Smooth muscle cell (in vitro differentiated cells): ENCODE measurements around the gene FAT2. TPM values are rescaled to one million over a fixed set of nuclear protein-coding genes. Genes with fewer than 3 reads are reported as not detected.

Experiments
- DNase-seq: peaks from one replicate; lab custom pipeline; 2025; ENCODE audit not compliant: unreplicated experiment; lab: John Stamatoyannopoulos, UW
- H2AFZ ChIP-seq: fragments of 200-600 bp; sonication (generic); 2 replicates; pipeline ENCODE4 v1.6.0; 2016; ENCODE audit warnings: antibody characterized with exemption, low read depth, mild to moderate bottlenecking
- H3F3A ChIP-seq: fragments of 200-600 bp; sonication (generic); 2 replicates; pipeline ENCODE4 v1.6.0; 2017; ENCODE audit warnings: antibody characterized with exemption, low read depth
- H3K27ac ChIP-seq: fragments of 200-600 bp; sonication (generic); 2 replicates; pipeline ENCODE4 v1.5.1; 2016; ENCODE audit warnings: low read depth, mild to moderate bottlenecking
- H3K27me3 ChIP-seq: fragments of 200-600 bp; sonication (generic); 2 replicates; pipeline ENCODE4 v1.6.1; 2016; ENCODE audit warnings: low read depth, mild to moderate bottlenecking
- H3K36me3 ChIP-seq: fragments of 200-600 bp; sonication (generic); 2 replicates; pipeline ENCODE4 v1.5.1; 2016; ENCODE audit warnings: low read depth
- H3K4me1 ChIP-seq: fragments of 200-600 bp; sonication (generic); 2 replicates; pipeline ENCODE4 v1.5.1; 2016; ENCODE audit warnings: low read depth
- H3K4me2 ChIP-seq: fragments of 200-600 bp; sonication (generic); 2 replicates; pipeline ENCODE4 v1.6.0; 2016; ENCODE audit warnings: mild to moderate bottlenecking
- H3K4me3 ChIP-seq: fragments of 200-600 bp; sonication (generic); 2 replicates; pipeline ENCODE4 v1.5.1; 2016; ENCODE audit warnings: mild to moderate bottlenecking
- H3K79me2 ChIP-seq: fragments of 200-600 bp; sonication (generic); 2 replicates; pipeline ENCODE4 v1.6.0; 2016; ENCODE audit warnings: low read depth, mild to moderate bottlenecking
- H3K9ac ChIP-seq: fragments of 200-600 bp; sonication (generic); 2 replicates; pipeline ENCODE4 v1.6.0; 2016; ENCODE audit warnings: low read depth
- H3K9me3 ChIP-seq: fragments of 200-600 bp; sonication (generic); replicated peaks from 2 replicates; pipeline ENCODE4 v1.5.1; 2016; ENCODE audit warnings: low read depth
- H4K20me1 ChIP-seq: fragments of 200-600 bp; sonication (generic); 2 replicates; pipeline ENCODE4 v1.6.0; 2016; ENCODE audit warnings: low read depth
- CTCF ChIP-seq: fragments of 200-600 bp; sonication (generic); IDR thresholded peaks from 2 replicates; pipeline ENCODE4 v1.5.1; 2017; ENCODE audit warnings: borderline replicate concordance, mild to moderate bottlenecking, antibody characterized with exemption; ENCODE audit not compliant: insufficient read depth, poor library complexity, severe bottlenecking
- WGBS: methylation state at CpG from one replicate; pipeline ENCODE4 v1.1.7; 2016; ENCODE audit warnings: low lambda C conversion rate; 5-methylcytosine and 5-hydroxymethylcytosine counted together
- polyA plus RNA-seq: library from polyadenylated mRNA; unstranded; fragments of >200 nt; fragmentation: Nextera tagmentation; extraction: Ambion mirVana; gene quantifications from 2 replicates; pipeline ENCODE4 v1.2.1, GENCODE V29; 2016
- total RNA-seq: library from RNA; depleted of rRNA; stranded (reverse); fragments of >200 nt; gene quantifications from 2 replicates; pipeline ENCODE4 v1.2.3, GENCODE V29; 2014

FAT2 gene
- total and polyA plus RNA-seq, 2 experiments from 2014 or later: 0.65 to 10.1 TPM

DNA sequence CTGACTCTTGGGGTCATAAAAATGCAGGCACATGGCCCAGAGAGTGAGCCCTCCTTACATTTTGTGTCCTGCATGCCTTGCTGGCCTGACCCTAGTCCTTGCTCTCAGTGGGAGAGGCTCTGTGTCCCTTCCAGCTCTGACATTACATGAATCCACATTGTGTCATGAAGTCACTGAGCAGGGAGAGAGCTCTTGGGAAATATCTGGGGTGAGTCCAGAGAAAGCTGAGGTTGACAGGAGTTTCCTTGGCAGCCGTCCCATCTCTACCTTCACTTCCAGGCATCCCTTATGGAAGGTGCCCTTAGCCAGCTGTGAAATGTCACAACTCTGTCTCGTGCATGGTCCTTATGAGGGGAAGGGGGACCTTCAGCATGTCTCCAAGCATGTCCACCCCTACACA is 41.0 kb downstream of the FAT2 start:
- Histone ChIP-seq H3K27me3 (peaks cover 8% of the 10 kb centered on the region), H2AFZ (no peak overlapping the region), H4K20me1 (no peaks in the 10 kb centered on the region), H3K9ac (no peak overlapping the region), H3K4me1 (peaks cover 8% of the 10 kb centered on the region), H3K4me2 (no peak overlapping the region), H3K9me3 (no peaks in the 10 kb centered on the region), H3K36me3 (no peaks in the 10 kb centered on the region), H3K27ac (no peak overlapping the region), H3F3A (no peaks in the 10 kb centered on the region), H3K4me3 (no peak overlapping the region), H3K79me2 (no peaks in the 10 kb centered on the region)
- DNase-seq: no peak
- TF ChIP-seq CTCF: no peak
- WGBS: 93% methylated on average over 2 of the region's 2 CpGs

DNA sequence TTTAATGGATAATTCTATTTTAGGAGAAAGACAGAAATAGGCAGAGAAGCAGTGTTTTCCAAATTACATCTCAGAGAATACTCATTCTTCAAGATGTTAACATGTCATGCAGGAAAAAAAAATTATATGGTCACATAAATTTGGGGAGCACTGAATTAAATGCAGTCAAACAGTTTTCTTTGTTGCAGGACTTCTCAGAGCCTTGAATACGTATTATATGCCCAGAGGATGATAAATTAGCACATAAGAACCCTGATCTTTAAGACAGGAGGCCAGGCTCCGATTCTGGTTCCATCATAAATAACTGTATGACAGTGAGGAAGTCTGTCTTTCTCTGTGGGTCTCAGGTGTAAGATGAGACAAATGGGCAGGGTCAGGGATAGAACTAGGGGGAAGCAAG is 41.4 kb downstream of the FAT2 start:
- H3K9ac ChIP-seq: no peak overlapping the region
- H3F3A ChIP-seq: no peaks in the 10 kb centered on the region
- H3K79me2 ChIP-seq: no peaks in the 10 kb centered on the region
- H3K27ac ChIP-seq: no peak overlapping the region
- H4K20me1 ChIP-seq: no peaks in the 10 kb centered on the region
- H3K9me3 ChIP-seq: no peaks in the 10 kb centered on the region
- DNase-seq: no peak
- peaks cover 8% of the 10 kb centered on the region for H3K4me1 ChIP-seq
- H3K27me3 ChIP-seq: peaks cover 8% of the 10 kb centered on the region
- H3K4me2 ChIP-seq: no peak overlapping the region
- H2AFZ ChIP-seq: no peak overlapping the region
- WGBS: 76% methylated on average over 2 of the region's 2 CpGs
- H3K36me3 ChIP-seq: no peaks in the 10 kb centered on the region
- no peak for TF ChIP-seq CTCF
- no peak overlapping the region for H3K4me3 ChIP-seq

DNA sequence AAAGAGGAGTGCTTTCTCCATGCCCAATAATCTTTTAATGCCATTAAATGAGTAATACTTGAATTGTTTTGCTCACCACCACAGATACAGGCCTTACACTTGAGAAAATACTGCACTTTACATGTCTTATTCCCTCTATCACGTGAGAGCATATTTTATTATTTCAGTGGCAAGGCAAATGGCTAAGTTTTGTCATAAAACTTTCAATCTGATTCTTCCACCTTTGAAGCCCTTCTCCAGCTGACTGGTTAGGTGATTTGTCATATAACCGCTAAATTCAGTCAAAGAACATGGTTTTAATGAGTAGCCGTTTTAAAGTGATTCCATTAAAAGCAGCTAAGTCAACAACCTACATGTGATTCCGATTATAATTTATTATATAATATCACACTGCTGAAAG is 43.8 kb downstream of the FAT2 start:
- no peak for TF ChIP-seq CTCF
- no peak overlapping the region for H3K4me2 ChIP-seq
- H3K4me3 ChIP-seq: no peak overlapping the region
- 87% methylated on average over 4 of the region's 4 CpGs for WGBS
- no peaks in the 10 kb centered on the region for H4K20me1 ChIP-seq
- H3K27ac ChIP-seq: no peak overlapping the region
- peaks cover 8% of the 10 kb centered on the region for H3K4me1 ChIP-seq
- H3K36me3 ChIP-seq: no peaks in the 10 kb centered on the region
- peaks cover 8% of the 10 kb centered on the region for H3K27me3 ChIP-seq
- H2AFZ ChIP-seq: no peak overlapping the region
- no peaks in the 10 kb centered on the region for H3K79me2 ChIP-seq
- H3K9me3 ChIP-seq: no peaks in the 10 kb centered on the region
- H3F3A ChIP-seq: no peaks in the 10 kb centered on the region
- no peak for DNase-seq
- H3K9ac ChIP-seq: no peak overlapping the region

DNA sequence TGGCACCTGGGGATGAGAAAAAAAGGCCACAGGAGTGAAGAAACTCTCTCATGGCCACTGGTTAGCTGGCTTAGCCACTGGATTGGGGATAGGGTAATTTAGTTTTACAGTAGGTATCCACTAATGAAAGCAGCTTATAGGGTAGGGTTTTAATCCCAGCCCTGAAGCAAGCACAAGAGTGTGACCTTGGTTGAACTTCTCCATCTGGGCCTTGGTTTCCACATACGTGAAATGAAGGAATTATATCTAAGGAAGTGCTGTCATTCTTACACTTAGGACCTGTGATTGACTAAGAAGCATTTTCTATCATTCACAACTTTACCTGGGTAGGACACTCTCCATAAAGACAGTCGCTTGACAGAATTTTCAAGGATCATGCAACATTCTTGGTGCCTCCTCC is 49.6 kb downstream of the FAT2 start:
- 88% methylated on average over 2 of the region's 2 CpGs for WGBS
- Histone ChIP-seq H3K27me3 (peaks cover 18% of the 10 kb centered on the region), H3K9ac (no peak overlapping the region), H3K4me3 (no peak overlapping the region), H3K79me2 (no peaks in the 10 kb centered on the region), H3K36me3 (no peaks in the 10 kb centered on the region), H3K9me3 (no peaks in the 10 kb centered on the region), H4K20me1 (no peaks in the 10 kb centered on the region), H3K27ac (no peak overlapping the region), H2AFZ (no peak overlapping the region), H3F3A (no peaks in the 10 kb centered on the region), H3K4me2 (no peak overlapping the region), H3K4me1 (no peaks in the 10 kb centered on the region)
- no peak for TF ChIP-seq CTCF
- DNase-seq: no peak
